GM18858 (cell line): Measurements from ENCODE around the gene NUP155.
"Not testable (repeated sequence)": the region's sequence is repeated elsewhere in the genome, so short reads cannot be mapped to it uniquely, and the experiment has no call there.

Experiments
- ATAC-seq: cut with Tn5 transposase; IDR thresholded peaks from one replicate; pipeline ENCODE4 v1.9.1; 2021; ENCODE audit not compliant: unreplicated experiment

Gene NUP155

DNA sequence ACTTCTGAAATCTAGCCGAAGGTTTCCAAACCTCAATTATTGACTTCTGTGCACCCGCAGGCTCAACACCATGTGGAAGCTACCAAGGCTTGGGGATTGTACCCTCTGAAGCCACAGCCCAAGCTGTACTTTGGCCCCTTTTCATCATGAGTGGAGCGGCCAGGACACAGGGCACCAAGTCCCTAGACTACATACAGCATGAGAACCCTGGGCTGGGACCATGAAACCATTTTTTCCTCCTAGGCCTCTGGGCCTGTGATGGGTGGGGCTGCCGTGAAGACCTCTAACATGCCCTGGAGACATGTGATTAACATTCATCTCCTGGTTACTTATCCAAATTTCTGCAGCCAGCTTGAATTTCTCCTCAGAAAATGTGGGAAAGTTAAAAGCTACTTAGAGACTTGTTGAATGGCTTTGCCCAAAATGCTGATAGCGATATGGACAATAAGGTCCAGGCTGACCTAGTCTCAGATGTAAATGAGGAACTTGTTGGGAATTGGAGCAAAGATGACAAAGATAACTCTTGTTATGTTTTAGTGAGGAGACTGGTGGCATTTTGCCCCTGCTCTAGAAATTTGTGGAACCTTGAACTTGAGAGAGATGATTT, 87.6 kb downstream of the NUP155 start:
- ATAC-seq, result no peak

DNA sequence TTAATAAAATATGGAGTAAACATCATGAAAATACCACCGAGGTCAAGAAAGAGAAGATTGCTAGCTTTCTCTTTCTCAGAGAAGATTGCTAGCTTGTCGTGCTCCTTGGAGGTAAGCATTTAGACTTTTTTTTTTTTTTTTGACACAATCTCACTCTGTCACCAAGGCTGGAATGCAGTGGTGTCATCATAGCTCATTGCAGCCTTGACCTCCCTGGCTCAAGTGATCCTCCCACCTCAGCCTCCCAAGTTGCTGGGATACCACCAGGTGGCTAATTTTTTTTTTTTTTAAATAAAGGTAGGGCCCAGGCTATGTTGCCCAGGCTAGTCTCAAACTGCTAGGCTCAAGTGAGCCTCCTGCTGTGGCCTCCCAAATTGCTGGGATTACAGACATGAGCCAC, 95.4 kb downstream of the NUP155 start:
- no peak for ATAC-seq

DNA sequence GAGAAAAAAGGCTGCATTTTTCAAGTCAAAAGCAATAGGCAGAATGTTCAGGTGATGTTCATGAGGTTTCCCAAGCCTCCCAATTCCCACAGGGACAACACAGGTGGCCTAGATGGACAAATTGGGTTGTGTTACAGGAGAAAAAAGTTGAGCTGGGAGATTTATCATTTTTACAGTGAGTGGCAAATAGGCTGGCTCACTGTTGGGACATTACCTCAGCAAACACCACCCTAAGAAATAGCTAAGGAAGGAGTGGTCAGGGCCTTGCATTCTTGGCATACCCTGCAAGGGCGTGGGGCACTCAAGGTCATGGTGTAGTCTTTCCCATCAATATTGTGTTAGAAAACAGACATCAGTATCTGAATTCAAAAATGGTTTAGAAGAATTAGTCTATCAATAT, 98.4 kb downstream of the NUP155 start:
- no peak for ATAC-seq

- ATAC-seq, result not testable (repeated sequence)
Observed at GRCh38 chr5:37268100-37268499, 102.8 kb downstream of the NUP155 start.

- ATAC-seq, result no peak
Observed at GRCh38 chr5:37255774-37256358, 115.0 kb downstream of the NUP155 start.

DNA sequence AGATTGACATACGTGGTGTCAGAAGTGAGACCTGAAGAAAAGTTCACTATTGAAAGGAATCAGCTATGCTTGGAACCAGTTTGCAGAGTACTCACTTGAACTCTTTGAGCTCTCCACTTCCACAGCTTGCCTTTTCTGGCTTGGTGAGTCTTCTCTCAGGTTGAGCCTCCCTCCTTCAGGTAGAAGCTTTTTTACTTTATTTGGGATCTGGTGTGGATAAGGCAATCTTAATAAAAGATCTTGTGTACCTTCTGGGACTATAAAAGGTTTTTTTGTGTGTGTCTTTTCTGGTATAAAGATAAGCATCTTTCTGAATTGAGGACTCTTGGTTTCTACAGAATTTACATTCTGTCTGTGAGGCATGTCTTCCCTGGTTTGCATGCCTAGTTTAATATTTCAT, 116.3 kb downstream of the NUP155 start:
- ATAC-seq, result no peak

DNA sequence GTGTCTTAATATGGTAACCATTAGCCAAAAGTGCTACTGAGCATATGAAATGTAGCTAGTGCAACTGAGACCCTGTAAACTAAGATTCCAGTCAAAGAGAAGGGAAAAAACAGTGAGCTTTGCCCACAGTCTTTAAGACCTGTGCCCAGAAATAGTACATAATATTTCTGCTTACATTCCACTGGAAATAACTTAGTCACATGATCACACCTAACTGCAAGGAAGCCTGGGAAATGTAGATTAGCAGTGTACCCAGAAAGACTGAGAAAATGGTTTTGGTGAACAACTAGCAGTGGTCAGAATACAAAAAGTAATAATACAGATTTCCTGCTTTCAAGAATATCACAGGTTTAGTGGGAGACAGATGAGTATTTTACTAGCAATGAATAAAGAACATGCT, 119.2 kb downstream of the NUP155 start:
- no peak for ATAC-seq

DNA sequence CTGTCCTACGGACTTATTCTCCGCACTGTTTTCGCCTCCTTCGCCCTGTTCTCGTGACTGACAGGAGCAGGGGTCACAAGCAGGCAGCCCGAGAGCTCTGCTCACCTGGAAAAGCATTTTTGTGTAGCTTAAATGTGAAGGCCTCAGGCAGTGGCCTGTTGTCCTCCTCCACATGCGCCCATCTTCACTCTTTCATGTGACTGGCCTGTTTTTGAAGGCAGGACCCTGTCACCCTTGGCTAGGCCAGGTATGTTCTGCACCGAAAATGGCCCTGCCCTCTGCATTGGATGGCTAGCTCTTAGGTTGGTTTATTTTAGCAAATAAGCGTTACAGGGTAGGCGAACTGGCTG, 121.1 kb downstream of the NUP155 start:
- ATAC-seq, result no peak

DNA sequence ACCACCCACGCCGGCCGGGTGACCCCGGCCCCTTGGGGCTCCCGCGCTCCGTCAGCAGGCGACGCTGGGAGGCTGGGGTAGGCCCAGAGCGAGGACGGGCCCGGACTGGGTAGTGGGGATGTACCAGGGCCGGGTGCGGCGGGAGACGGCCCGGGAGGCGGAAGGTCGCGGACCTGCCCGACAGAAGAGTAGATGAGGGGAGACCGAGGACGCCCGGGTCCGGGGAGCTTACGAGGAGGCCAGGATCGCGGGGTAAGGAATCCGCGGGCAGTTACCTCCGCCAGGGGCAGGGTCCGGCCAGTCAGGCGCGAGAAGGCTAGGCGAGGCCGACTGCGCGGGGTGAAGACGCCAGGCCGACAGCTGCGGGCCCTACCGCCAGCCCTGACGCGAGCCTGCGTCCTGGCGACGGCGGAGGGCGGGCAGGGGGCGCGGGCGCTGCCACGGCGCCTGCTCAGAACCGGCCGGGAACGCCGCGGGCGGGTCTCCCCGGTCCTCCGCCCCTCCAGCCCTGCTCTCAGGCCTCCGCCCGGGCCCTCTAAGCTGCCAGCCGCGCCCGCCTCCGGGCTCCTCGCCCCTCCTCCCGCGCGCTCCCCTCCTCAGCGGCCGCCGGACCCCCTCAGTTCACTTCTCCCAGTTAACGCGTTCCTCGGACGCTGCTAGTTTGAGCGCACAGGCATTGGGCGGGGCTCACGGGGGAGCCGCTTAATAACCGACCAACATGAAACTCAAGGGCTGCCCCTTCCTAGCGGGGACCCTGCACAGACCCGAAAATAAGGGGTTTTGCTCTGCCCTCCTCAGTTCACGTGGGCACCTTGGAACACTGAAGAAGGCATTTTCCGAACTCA, 121.7 kb downstream of the NUP155 start, which contains the start of gene CPLANE1:
Gene CPLANE1 (minus strand): TSS at position 407 of the 845 bp plus-strand sequence. CDS start 1,678 bp downstream, outside the sequence.
- peak; percentile 73 for ATAC-seq

DNA sequence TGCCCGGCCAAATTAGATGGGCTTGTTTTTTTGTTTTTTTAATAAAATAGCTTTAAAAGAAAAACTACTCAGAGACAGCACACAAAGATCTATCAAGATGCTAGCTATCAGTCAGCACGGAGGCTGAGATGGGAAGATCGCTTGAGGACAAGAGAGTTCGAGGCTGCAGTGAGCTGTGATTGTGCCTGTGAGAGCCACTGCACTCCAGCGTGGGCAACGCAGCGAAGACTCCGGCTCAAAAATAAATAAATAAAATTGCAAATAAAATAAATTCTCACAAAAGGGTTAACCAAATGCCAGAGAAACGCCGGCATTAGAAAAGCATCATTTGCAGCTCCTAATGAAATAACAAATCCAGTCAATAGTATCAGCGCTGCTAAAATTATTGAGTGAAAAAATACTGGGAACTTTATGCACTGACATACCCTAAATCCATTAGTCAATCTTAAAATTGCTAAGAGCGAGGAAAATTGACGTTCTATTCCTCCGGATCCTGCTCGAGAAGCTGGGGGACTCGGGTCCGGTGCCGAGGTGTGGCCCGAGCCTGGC, 122.4 kb downstream of the NUP155 start:
- ATAC-seq, result no peak

- ATAC-seq, result no peak
Observed at GRCh38 chr5:37247496-37247895, 123.4 kb downstream of the NUP155 start.

GRCh38 chr5:37247036-37247435, 123.9 kb downstream of the NUP155 start:
- ATAC-seq, result no peak
